Inflammatory macrophage (primary cell): ENCODE results near the gene C22orf23.
"Not testable (repeated sequence)": the region's sequence is repeated elsewhere in the genome, so short reads cannot be mapped to it uniquely, and the experiment has no call there.

Experiments
- DNase-seq, 2 donors: peaks; one replicate each; pipeline ENCODE4 v3.0.0-alpha.2; 2020 to 2022

C22orf23 gene

GRCh38 chr22:37953062-37953436 lies 352 bp downstream of the C22orf23 start:
- peak in 1 of 2 donors; percentile 14 for DNase-seq

DNA sequence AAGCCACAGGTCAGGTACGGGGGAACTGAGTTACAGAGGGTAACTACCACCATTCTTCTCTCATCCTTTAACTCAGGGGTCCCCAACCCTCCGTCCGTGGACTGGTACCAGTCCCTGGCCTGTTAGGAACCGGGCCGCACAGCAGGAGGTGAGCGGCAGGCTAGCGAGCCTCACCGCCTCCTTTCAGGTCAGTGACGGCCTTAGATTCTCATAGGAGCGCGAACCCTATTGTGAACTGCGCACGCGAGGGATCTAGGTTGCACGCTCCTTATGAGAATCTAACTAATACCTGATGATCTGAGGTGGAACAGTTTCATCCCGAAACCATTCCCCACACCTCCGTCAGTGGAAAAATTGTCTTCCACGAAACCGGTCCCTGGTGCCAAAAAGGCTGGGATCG lies 772 bp downstream of the C22orf23 start:
- DNase-seq, result not testable (repeated sequence)

DNA sequence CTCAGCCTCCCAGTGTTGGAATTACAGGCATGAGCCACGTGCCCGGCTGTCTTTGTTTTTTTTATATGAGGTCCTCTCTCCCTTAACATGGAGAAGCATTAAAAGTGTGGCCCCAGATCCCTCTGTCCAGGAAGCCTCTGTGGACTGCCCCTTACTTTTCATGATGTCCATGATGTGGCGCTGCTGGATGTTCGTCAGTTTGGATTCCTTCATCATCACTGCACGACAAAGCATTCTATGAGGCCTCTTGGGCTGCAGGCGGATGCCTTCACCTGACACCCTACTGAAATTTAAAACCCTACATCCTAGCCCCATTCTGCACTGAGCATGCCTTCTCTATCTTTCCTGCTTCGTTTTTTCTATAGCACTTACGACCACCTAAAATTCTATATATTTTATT lies 2.1 kb downstream of the C22orf23 start:
- DNase-seq, result no peak

- DNase-seq, result not testable (repeated sequence)
Observed at GRCh38 chr22:37947142-37947795, 6.1 kb downstream of the C22orf23 start.

DNA sequence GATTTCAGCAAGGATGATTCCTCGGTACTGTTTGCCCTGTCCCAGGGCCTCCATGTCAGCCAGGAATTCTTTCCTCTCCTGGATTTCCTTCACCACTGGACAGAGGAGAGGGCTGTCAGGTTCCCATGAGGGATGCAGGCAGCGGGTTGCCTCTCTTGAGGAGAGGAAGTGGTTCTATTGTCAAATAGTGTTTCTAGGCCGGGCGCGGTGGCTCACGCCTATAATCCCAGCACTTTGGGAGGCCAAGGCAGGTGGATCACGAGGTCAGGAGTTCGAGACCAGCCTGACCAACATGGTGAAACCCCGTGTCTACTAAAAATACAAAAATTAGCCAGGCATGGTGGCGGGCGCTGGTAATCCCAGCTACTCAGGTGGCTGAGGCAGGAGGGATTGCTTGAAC lies 9.0 kb downstream of the C22orf23 start:
- DNase-seq, result not testable (repeated sequence)

DNA sequence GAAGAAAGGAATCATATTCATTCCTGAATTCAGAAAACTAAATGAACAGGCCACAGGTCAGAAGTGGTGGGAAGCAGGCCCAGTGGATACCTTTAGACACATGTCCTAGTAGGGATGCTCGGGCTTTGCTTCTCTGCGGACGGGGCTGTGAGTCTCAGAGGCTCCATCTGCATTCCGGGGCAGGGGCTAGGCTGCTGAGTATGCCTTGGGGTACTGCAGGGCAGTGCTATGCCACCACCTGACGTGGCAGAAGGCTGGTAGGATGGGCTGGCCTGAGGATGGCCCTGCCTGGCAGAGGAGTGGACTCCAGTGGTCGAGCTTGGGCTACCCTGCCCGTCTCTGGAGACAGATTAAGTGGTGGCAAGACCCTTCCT lies 9.6 kb downstream of the C22orf23 start:
- DNase-seq, result no peak

DNA sequence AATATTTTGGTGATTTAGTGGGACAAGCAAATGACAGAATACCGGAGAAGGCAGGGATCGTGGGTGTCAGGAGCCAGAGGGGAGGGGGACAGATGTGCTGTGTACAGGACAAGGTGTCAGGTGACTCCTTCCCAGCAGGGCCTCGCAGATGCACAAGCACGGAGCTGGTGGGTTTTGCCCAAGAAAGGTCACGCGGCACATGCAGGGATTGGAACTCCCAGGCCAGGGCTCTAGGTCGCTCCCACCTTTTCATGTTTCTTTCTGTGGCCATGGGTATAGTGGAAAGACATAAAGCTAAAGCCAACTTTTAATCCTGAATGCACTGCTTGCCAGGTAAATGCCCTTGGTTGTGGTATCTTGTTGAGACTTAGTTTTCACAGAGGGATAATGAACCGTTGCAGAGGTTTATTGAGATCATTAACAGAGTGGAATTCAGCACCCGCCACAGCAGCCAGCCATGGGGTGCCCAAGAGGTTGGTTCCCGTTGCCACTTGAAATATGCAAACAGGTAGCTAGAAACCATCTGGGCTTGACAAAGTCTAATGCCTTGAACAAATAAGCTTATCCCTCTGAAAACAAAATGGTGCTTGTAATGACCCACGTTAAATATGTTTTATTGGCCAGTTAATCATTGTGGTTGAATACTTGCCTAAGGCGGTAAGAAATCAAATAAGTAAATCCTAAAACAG lies 10.1 kb downstream of the C22orf23 start:
- DNase-seq, result no peak

- no peak for DNase-seq
Observed at GRCh38 chr22:37942133-37942532, 11.3 kb downstream of the C22orf23 start.

DNA sequence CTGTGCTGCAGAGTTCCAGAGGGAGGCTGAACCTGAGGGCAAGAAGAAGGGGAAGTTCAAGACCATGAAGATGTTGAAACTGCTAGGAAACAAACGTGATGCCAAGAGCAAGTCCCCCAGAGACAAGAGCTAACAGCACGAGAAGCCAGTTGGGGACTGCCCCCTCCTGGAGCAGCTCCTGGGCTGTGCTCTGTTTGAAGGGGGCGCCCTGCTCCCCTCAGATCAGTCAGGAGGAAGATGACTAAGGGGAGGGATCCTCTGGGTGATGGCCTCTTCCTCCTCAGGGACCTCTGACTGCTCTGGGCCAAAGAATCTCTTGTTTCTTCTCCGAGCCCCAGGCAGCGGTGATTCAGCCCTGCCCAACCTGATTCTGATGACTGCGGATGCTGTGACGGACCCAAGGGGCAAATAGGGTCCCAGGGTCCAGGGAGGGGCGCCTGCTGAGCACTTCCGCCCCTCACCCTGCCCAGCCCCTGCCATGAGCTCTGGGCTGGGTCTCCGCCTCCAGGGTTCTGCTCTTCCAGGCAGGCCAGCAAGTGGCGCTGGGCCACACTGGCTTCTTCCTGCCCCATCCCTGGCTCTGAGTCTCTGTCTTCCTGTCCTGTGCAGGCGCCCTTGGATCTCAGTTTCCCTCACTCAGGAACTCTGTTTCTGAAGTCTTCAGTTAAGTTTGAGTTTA lies 12.6 kb downstream of the C22orf23 start:
- DNase-seq, result peak in 1 of 2 donors; percentile 30

DNA sequence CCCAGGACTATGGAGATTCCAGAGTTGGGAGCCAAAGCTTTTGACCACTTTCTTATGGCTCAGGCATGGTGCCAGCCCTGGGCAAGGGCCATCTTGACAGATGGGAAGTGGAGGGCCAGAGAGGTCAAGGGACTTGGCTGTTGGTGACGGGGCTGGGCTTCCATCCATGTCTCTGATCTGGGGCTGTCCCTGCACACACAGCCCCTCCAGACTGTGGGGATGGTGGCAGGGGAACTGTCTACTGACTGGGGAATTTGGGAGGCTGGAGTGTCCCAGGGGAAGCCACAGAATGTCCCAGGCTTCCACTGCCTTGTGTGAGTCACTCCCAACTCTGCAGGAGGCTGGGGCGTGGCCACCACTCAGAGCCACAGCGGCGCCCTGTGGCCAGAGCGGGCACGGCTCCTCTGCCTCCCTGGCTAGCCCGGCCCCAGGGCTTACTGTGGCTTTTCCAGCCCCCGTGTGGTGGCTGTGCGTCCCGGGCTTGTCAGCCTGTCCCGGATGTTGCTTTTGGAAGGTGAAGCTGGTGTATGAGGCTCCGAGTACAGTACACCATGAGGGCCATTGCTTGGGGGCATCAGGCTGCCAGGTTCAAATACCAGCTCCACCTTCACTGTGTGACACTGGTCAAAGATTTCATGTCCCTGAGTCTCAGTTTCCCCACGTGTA lies 19.6 kb downstream of the C22orf23 start:
- peak; percentile 88 for DNase-seq

- DNase-seq, result no peak
Observed at GRCh38 chr22:37932821-37933578, 20.4 kb downstream of the C22orf23 start.

- no peak for DNase-seq
Observed at GRCh38 chr22:37932401-37932800, 21.0 kb downstream of the C22orf23 start.

DNA sequence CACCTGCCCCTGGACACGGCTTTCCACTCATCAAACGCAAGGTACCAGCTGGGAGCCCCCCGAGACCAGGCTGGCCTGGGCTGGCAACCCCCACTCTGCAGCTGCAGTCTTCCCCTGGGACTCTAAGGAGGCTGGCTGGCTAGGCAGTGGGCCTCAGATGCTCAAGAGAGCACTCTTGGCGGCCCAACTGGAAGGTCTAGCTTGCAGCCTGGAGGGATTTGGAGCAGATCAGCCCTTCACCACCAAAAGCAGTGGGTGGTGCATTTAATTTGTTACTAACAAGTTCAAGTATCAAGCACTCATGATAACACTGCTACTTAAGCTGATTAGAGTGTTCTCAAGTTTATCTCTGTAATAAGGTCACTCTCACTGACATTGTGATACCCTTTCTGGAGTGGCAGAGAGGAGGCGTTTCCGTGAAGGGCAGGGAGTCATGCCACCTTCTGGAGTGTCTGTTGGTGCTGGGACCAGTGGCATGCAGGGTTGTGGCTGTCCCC lies 21.5 kb downstream of the C22orf23 start:
- no peak for DNase-seq

DNA sequence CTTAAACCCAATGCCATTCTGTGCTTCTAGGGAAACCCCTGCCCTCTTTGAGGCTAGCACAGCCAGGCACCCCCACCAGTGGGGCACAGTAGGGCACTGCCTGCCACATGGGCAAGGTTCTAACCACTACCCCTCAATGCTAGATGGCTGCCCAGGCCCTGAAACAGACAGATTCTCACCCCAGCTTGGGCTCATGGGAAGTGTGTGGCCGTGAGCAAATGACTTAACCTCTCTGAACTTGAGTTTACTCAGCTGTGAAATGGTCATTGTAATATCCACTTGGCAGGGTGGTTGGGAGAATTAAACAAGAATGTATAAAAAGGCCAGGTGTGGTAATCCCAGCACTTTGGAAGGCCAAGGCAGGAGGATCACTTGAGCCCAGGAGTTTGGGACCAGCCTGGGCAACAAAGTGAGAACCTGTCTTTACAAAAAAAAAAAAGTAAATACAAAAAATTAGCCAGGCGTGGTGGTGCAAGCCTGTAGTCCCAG lies 22.4 kb downstream of the C22orf23 start:
- no peak for DNase-seq

- DNase-seq, result no peak
Observed at GRCh38 chr22:37930270-37930951, 23.0 kb downstream of the C22orf23 start.

DNA sequence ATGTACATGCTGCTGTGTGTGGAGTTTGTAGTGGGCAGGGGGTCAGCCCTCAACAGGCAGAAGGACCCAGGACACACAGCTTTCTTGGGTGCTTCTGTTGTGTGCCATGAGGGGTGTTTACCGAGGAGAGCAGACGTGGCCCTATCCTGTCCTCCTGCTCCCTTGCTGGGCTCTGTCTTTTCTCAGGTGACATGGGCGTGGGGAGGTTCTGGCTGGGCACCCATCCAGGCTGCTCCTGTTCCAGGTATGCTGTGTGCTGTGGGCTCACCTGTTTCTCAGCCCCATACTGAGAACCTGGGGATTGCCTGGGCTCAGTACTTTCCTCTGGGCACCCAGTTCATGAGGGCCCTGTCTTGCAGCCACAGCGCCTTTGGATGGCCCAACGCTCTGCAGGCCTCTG lies 24.0 kb downstream of the C22orf23 start:
- no peak for DNase-seq

DNA sequence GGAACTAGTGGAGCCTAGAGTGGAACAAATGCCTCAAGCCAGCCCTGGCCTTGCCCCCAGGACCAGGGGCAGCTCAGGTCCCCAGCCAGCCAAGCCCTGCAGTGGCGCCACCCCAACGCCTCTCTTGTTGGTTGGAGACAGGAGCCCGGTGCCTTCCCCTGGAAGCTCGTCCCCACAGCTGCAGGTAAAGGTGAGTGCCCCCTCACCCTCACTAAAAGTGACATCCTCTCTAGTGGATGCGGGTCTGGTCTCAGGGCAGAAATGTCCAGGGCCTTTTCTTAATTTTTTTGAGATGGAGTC lies 25.8 kb downstream of the C22orf23 start:
- DNase-seq, result no peak

DNA sequence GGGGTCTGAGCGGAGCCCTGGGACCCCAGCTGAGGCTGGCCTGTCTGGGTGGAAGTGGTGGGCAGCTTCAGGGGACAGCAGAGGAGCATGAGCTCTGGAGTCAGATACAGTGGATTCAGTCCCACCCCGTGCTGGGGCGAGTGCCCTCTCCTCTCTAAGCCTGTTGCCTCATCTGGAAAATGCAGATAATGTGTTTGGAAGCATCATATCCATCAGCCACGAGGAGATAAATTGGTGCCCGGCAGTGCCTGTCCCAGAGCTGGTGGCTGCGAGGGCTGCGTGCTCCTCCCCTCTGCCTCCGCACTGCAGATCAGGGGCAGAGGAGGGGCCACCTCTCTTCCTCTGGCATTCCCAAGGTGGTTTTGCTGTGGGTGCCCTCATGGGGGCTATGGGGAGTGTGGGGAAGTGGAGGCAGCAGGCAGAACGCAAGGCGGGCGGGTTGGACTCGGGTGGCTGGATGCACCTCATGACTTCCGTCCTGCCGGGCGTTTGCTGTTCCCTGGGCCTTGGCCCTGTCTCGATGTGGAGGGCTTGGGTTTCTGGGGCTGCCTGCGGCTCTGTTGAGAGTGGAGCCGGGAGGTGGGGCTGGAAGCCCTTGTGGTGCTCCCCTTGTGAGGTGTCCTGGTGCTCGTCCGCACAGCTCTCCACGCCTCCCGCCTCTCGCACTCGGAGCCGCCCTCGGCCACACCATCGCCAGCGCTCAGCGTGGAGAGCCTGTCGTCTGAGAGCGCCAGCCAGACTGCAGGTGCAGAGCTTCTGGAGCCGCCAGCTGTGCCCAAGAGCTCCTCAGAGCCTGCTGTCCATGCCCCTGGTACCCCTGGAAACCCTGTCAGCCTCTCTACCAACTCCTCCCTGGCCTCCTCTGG lies 26.4 kb downstream of the C22orf23 start:
- no peak for DNase-seq

- DNase-seq, result no peak
Observed at GRCh38 chr22:37926358-37926757, 27.0 kb downstream of the C22orf23 start.

DNA sequence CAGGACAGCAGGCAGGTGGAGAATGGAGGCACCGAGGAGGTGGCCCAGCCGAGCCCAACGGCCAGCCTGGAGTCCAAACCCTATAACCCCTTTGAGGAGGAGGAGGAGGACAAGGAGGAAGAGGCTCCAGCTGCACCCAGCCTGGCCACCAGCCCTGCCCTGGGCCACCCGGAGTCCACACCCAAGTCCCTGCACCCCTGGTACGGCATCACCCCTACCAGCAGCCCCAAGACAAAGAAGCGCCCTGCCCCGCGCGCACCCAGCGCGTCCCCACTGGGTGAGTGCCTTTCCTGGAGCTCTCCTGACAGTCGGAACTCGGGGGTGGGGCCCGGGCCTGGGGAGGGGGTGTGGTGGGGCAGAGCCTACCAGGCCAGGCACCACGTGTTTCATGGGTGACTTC lies 27.6 kb downstream of the C22orf23 start:
- no peak for DNase-seq

GRCh38 chr22:37925330-37925729 lies 28.1 kb downstream of the C22orf23 start:
- DNase-seq, result no peak
